ENCODE data around the gene AHSG. TPM values are rescaled to one million over a fixed set of nuclear protein-coding genes. Genes with fewer than 3 reads are reported as not detected.

Gene AHSG
- total RNA-seq, 1 donor from 2014 or later: 0.16 TPM

DNA sequence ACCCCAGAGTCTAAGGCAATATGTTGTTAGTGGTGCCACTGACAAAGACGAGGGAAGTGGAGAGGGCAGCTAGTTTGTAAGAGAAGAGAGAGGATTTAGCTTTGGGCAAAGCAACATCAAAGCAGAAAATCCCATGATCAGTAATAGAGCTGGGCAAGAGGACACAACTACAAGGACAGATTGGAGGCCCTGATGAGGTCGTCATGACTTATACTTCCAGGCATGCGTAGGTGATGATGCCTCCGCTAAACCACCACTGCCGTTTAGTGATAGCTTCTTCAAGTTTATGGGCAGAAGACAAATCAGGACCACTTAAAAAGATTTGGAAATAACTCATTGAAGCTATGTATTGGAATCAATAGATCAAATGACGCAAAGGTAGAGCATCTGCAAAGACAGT, 55.6 kb downstream of the AHSG start:
- Mint-ChIP-seq H3K4me3 (no peak overlapping the region), H3K36me3 (ENCODE audit: low read depth) (no peaks in the 10 kb centered on the region), H3K27me3 (ENCODE audit: insufficient read depth) (peaks cover 6% of the 10 kb centered on the region), H3K4me1 (ENCODE audit: low read depth) (peaks cover 19% of the 10 kb centered on the region), H3K27ac (no peak overlapping the region), H3K9me3 (no peaks in the 10 kb centered on the region)
- DNase-seq (ENCODE audit: low spot score): no peak
- intact Hi-C loops (cut with micrococcal nuclease): no loop called here

DNA sequence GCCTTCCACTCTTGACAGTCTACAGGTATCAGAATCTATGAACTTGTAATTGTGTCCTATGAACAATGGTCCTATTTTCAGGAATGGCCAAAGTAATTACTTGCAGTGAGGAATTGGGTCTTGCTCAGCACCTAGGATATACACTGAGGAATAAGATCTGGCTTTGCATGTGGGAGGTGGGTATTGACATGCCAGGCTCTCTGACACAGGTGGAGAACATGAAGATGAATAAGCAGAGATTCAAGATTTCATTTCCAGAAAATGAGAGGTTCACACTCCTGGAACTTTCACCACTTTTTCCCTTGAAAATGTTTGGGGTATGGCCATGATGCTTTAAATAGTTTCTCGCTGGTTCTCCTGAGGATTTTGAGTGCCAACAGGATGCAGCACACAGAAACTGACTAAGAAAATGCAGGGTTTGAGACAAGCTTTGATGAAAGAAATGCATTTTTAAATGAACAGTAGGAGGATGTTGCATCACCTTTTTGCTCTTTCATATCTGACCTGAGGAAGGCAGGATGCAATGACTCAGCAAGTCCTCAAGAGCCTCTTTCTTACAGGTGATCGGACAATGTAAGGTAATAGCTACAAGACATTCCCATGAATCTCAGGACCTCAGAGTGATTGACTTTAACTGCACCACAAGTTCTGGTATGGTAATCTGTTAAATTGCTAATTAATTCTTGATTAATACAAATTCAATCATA, 56.7 kb downstream of the AHSG start:
- Mint-ChIP-seq H3K9me3 (no peaks in the 10 kb centered on the region), H3K27me3 (ENCODE audit: insufficient read depth) (peaks cover 12% of the 10 kb centered on the region), H3K27ac (no peak overlapping the region), H3K36me3 (ENCODE audit: low read depth) (no peaks in the 10 kb centered on the region), H3K4me3 (no peak overlapping the region), H3K4me1 (ENCODE audit: low read depth) (peaks cover 19% of the 10 kb centered on the region)
- DNase-seq (ENCODE audit: low spot score): no peak
- intact Hi-C loops (cut with micrococcal nuclease): no loop called here

DNA sequence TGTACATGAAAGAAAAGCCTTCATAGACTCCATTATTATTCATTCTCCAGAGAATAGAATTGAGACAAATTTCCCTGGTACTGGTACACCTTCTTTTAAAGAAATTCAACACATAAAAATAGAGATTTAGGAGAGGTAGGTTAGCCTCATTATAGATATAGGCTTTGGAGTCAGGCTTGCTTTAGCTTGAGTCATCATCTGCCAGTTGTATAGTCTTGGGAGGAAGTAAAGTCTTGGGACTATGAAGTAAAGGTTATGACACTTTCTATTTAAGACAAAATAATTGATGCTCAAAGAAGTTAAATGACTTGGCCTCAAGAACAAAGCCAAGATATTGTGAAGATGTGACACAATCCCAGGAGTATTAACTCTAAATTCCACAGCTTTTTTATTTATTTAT, 57.3 kb downstream of the AHSG start:
- Mint-ChIP-seq H3K4me3 (no peak overlapping the region), H3K4me1 (ENCODE audit: low read depth) (peaks cover 19% of the 10 kb centered on the region), H3K9me3 (no peaks in the 10 kb centered on the region), H3K36me3 (ENCODE audit: low read depth) (peaks cover 2% of the 10 kb centered on the region), H3K27me3 (ENCODE audit: insufficient read depth) (peaks cover 15% of the 10 kb centered on the region), H3K27ac (no peak overlapping the region)
- no peak for DNase-seq (ENCODE audit: low spot score)
- intact Hi-C loops (cut with micrococcal nuclease): no loop called here

Other genes starting within 250 kb of the AHSG start
- gene CRYGS, start 68.7 kb upstream of the AHSG start, total RNA-seq: 3.2 TPM in 2 replicates
- gene TBCCD1, start 45.7 kb upstream of the AHSG start, total RNA-seq: 17.7 and 19.2 TPM in 2 replicates
- gene DNAJB11, start 42.3 kb upstream of the AHSG start, total RNA-seq: 71.0 and 75.8 TPM in 2 replicates
- gene FETUB, start 27.3 kb downstream of the AHSG start, total RNA-seq: not detected in 2 replicates
- not detected in 2 replicates for gene HRG, start 53.0 kb downstream of the AHSG start, total RNA-seq
- gene KNG1, start 104.3 kb downstream of the AHSG start, total RNA-seq: not detected in 2 replicates
- gene EIF4A2, start 170.5 kb downstream of the AHSG start, total RNA-seq: 491 and 514 TPM in 2 replicates
- 111 and 122 TPM in 2 replicates for gene RFC4, start 193.4 kb downstream of the AHSG start, total RNA-seq
- gene ADIPOQ, start 229.7 kb downstream of the AHSG start, total RNA-seq: not detected in 2 replicates